Vagina (tissue), 2 donors: ENCODE results near the gene CUBN.

ENCODE experiments used
- POLR2A ChIP-seq, 2 donors: fragments of 450-650 bp; IDR thresholded peaks; one replicate each; pipeline ENCODE4 v1.6.1; 2017; ENCODE audit warnings: antibody characterized with exemption in 2 of 2, mild to moderate bottlenecking in 2 of 2, moderate library complexity in 2 of 2
- POLR2AphosphoS5 ChIP-seq, 2 donors: sonication (generic); formaldehyde crosslinking; IDR thresholded peaks; one replicate each; pipeline ENCODE4 v1.9.0; 2017; ENCODE audit warnings: antibody characterized with exemption in 2 of 2, mild to moderate bottlenecking in 2 of 2, low read depth in 1 of 2; ENCODE audit not compliant: insufficient read depth in 1 of 2
- TF ChIP-seq, protein P1 (sequence below), 3 experiments: fragments of 450-650 bp in 2 of 3; fragments of 200-600 bp in 1 of 3; sonication (generic) in 1 of 3; IDR thresholded peaks; one replicate each; pipeline ENCODE4 v1.5.1; 2017 to 2019; ENCODE audit warnings: antibody characterized with exemption in 3 of 3, mild to moderate bottlenecking in 2 of 3, moderate library complexity in 2 of 3

DNA sequence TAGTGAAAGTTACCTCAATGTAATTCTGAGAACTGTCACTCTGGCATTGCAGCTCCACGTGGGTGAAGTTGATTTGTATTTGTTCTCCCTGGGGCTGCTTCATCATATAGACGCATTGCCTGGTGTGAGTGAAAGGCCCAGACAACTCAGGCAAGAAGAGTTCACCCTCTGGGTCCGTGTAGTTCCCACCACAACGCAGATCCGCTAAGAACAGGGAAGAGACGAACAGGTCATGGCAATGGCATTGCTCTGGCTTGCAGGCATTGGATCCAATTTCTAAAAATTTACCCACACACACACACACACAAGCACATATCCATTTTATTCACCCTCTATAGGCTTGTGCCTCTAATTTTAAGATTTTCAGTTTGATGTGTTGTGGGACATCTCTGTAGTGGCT is 45.4 kb downstream of the CUBN start:
- TF ChIP-seq, protein P1, sequence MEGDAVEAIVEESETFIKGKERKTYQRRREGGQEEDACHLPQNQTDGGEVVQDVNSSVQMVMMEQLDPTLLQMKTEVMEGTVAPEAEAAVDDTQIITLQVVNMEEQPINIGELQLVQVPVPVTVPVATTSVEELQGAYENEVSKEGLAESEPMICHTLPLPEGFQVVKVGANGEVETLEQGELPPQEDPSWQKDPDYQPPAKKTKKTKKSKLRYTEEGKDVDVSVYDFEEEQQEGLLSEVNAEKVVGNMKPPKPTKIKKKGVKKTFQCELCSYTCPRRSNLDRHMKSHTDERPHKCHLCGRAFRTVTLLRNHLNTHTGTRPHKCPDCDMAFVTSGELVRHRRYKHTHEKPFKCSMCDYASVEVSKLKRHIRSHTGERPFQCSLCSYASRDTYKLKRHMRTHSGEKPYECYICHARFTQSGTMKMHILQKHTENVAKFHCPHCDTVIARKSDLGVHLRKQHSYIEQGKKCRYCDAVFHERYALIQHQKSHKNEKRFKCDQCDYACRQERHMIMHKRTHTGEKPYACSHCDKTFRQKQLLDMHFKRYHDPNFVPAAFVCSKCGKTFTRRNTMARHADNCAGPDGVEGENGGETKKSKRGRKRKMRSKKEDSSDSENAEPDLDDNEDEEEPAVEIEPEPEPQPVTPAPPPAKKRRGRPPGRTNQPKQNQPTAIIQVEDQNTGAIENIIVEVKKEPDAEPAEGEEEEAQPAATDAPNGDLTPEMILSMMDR (IDR thresholded peaks at IDR 0.05): no peak
- TF ChIP-seq POLR2AphosphoS5 (IDR thresholded peaks at IDR 0.05; ENCODE audit: insufficient read depth in 1 of 2, low read depth in 1 of 2): no peak
- TF ChIP-seq POLR2A (IDR thresholded peaks at IDR 0.05): no peak
